ENCODE results near the gene KY.

KY gene

DNA sequence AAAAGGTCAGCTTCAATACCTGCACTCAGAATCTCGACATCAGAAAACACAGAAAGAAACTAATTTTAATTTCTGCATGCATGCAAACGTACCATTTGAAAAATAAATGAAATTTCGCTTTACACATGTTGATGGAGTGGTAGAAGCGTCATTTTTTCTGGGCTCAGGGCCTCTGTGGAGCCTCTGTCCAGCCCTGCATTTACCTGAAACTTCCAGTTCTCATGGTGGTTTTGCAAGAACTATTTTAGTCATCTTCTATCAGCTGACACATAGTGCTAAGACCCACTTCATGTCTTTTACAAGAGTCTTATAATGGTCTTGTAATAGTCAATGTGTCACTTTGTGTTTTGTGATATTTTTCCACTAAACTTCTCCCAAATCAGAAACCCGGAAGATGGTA lies 5.3 kb downstream of the KY start:
- no peak for DNase-seq (ENCODE audit: low read depth in 2 of 2)

DNA sequence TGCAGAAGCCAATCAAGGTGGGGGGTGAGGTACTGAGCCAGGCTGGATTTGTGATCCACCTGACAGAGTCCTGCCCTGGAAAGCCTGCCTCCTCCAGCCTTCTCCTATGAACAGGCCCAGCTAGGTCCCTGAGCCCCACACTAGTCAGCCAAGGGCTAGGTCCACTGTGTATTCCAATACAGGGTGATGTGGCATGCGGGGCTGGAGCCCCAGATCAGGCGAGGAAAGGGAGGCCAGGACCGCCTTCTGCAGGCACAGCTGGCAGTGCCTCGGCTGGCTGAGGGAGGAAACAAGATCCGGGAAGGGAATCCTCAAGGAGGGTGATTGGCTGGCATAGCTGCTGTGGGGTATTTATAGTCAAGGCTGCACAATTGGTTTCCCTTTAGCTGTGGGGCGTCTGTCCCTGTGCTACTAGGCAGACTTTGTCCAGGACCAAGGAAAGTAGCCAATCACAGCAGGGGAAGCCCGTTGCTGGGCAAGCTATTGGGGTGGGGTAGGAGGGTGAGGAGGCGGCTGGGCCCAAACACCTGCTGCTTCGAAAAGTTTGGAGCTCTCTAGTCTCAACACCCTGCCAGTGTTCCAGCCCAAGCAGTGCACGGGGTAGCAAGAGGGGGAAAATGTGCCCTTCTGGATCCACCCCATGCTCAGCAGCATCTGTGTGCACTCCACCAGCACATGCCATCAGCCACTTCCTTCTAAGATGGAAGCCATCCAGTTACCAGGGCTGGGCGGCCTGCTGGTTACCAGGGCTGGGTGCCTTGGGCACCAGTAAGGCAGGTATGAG lies 5.9 kb downstream of the KY start:
- DNase-seq (ENCODE audit: low read depth in 2 of 2) = no peak

DNA sequence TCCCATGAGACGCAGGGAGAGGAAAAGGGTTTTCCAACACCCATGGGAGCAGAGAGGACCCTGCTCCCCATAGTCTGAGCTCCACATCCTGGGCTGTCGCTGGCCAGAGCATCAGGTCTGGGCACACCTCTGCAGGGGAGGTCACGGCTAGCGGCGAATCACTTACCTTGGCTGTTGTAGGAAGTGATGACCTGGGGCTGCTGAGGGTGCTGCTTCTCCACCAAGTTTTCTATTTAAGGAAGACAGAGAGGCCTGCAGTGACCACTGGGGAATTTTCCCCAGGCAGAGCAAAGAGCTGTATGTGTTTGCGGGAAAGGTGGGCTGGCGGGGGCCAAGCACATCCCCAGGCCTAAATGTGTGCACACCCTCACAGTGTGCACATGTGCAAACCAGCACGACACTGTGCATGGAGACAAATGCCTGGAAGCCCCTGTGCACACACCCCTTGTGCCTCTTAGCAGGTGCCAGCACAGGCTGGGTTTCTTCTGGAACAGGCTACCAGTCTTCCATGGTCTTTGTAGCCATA lies 7.6 kb downstream of the KY start:
- no peak for DNase-seq (ENCODE audit: low read depth in 2 of 2)

DNA sequence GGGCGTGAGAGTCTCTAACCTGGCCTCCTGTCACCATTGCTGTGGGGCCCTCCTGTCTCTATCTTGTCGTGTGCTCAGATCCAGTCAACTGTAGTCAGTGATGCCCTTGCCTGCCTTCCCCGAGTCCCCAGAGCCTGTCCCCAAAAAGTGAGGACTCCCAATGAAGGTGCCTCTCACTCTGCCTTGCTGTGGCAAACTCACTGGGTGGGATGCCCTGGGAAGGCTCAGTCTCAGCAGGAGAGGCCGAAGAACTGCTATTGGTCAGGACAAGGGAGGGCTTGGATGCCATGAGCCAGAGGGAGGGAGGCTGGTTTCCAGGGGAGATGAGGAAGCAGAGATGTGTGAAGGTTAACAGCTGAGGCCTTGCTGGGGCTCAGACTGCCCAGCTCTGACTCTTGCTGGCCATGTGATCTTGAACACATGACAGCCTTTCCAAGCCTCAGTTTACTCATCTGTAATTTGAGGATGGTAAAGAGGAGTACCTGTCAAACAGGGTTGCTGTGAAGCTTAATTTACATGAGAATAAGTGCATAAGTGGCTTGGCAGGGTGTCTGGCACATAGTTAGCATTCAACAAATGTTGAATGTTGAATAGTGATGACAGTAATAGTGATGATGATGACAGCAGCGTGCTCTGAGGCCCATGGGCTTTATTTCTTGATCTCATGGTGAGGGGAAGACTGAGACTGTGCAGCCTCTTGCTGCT lies 8.2 kb downstream of the KY start:
- no peak for DNase-seq (ENCODE audit: low read depth in 2 of 2)

DNA sequence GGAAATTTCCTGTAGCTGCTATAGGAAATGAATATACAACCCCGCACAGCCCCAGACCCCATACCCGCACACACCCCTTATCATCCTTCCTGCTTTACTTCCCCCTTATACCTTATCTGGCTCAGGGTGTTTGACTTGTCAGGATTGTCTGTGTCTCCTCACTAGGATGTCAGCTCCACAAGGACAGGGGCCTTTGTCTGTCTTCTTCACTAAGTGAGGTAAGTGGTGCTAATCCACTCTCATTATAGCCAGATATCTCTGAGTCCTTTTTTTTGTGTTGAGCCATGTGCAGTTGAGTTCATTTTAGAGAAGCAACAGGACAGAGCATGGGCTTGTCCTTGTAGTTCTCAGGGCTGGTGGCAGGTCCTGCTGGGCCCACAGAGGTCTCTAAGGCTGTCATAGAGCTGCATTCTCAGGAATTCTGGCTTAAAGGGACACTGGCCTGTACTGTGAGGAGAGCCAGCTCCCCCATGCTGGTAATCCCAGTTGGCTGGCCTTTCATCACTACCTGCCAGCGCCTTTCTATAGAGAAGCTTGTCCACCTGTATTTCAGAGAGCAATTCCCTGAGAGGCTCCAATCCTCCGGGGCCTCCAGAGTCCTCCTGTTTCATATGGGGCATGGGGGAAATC lies 9.0 kb downstream of the KY start:
- no peak for DNase-seq (ENCODE audit: low read depth in 2 of 2)

DNA sequence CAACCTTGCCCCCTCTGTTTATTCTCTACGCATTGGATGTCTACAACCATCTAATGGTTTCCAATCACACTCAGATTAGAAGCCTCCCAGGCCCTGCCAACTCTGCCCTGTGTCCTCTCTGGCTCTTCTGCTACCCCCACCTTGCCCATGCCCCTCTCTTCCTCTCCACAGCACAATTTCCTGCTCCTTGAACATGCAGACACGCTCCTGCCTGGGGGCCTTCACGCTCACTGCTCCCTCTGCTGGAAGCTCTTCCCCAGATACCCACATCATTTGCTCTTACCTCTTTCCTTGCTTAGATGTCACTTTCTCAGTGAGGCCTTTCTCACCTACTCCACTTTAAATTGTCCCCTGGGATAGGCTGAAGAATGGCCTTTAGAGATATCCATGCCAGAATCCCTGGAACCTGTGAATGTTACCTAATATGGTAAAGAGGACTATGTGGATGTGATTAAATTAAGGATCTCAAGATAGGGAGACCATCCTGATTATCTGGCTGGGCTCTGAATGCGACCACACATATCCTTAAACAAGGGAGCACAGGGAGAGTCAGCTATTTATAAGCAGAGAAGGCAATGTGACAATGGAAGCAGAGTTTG lies 9.9 kb downstream of the KY start:
- DNase-seq (ENCODE audit: low read depth in 2 of 2) = no peak

DNA sequence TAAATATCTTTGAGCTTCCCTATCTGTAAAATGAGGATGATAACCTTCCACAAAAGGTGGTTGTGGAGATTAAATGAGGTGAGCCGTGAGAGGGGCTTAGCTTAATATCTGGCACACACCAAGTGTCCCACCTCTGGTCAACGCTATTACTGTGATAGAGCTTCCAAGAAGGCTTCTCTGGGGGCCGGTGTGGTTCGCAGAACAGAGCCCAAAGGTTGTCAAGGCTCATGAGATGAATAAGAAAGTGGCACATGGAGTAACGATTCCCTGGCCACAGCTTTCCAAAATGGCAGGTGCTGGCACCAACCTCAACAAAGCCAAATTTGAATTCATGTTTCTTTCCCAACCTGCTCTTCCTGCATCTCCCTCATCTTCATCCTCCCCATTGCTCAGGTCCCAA lies 10.4 kb downstream of the KY start:
- DNase-seq (ENCODE audit: low read depth in 2 of 2) = no peak

DNA sequence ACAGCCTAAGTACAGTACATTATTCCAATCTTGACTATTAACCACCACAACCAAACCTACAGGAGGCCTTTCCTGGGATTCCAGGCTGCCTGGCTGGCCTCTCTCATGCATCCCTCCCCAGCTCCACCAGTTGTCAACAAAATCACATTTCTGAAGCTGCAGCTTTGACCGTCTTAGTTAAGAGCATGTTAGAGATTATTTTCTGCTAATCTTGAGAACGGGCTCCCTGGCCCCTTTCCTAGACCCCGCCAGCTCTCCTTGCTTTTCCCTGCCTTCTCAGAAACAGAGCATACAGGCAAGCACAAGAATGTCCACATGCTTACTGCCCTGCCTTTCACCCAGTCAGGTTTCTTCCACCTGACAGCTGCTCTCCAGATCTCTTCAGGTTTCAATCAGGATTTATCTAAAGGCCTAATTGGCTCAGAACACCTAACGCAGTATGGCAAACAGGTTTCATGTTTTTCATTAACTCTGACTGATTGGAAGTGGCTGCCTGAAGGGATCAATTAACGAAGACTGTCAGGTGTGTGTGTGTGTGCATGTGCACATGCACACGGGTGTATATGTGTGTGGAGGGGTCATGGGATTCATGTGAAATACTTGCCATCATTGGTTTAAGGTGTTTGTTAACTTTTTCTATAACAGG lies 12.3 kb downstream of the KY start:
- no peak for DNase-seq (ENCODE audit: low read depth in 2 of 2)

DNA sequence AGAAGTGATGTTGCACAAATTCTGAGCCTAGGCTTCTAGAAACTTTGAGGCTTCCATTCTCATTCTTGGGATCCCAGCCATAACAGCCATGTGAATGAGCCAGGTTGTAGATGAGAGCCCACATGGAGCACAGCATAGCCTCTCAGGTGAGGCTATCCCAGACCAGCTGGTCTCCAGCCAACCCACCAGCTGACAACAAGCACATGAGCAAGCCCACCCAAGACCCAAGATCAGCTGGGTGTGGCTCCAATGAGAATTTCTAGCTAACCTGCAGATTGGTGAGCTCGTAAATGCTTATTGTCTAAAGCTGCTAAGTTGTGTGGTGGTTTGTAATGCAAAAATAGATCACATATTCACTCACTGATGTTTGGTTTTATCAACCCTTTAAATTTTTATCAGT lies 14.4 kb downstream of the KY start:
- DNase-seq (ENCODE audit: low read depth in 2 of 2) = no peak

DNA sequence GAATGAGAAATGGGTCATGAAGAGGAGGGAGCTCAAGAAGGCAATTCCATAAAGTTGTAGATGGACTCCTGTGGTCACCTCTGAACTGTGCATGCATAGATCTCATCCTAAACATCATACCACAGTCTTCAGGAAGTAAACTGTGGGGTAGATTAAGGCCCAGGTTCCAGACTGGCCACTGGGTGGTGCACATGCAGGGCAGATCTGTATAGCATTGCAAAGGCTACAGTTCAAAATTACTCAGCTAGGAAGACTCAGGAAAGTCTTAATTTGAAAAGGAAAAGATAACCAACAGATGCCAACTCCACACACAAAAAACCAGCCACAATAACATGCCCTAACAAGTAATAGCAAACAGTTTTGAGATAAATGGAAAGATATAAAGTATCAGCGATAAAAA lies 20.3 kb downstream of the KY start:
- no peak for DNase-seq (ENCODE audit: low read depth in 2 of 2)

DNA sequence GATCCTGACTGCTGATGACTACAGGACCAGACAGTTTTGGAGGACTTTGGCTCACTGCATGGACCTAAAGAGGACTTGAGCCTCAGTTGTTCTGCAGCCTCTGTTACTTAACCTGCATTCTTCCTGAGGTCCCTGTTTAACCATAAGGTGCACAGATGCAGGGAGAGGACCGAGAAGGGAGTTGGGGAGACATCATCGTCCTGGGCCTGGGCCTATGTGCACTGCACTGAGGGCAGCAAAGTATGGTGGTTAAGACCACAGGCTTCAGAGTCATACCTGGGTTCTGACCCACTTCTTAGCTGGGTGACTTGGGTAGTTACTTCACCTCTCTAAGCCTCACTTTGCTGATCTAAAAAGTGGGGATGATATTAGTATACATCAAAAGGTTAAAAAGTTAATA lies 21.9 kb downstream of the KY start:
- DNase-seq (ENCODE audit: low read depth in 2 of 2) = no peak

DNA sequence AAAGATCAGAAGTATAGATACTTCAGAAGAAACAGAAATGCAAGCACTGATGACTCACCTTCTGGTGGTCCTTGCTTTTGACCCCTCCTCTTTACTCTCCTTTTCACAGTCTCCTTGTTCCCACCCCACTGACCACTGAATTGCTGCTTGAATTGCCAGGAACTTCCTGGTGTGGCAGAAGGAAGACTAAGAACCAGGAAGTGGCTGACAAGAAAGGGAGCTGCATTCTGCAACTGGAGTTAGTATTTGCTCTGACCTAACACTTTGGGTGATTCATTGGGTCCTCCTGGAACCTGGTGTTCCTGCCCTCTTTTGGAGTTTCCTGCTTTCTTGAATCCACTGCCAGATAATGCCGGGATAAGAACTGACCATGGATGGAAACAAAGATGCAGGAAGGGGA lies 23.0 kb downstream of the KY start:
- no peak for DNase-seq (ENCODE audit: low read depth in 2 of 2)

DNA sequence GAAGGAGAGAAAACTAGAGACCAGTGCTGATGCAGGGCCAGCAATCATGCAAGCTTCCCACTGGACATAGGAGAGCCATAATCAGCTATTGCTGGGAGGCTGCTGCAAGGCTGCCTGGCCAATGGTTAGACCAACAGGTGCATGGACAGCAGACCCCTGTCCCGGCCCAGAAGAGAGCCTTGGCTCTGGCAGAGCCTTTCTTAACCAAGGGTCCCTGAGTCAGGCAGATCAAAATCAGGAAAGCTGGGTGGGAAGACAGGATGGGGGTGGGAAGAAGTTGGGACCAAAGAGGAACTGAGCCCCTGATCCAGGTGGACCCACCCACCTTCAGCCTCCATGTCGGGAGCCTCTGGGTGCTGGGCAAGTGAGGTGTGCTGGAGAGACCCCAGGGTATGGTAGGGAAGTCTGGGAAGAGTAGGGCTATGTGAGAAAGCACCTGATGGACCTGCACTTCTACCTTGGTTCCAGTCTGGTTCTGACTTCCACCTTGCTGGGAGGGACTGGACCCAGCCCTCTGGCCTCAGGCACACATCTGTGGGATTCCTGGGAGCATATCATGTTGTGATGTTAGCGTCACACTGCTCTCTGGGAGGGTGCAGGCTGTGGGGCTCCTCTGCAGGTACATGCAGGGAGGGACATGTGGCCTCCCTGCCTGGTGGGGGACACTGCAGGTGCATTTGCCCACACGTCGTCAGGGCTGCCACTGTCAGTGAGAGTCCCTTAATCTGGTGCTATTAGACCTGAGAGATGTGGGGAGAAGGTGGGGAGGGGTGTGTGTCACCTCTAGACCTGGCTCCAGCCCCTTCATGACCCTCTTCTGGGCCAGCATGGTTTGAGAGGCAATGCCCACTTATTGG lies 24.7 kb downstream of the KY start:
- no peak for DNase-seq (ENCODE audit: low read depth in 2 of 2)

DNA sequence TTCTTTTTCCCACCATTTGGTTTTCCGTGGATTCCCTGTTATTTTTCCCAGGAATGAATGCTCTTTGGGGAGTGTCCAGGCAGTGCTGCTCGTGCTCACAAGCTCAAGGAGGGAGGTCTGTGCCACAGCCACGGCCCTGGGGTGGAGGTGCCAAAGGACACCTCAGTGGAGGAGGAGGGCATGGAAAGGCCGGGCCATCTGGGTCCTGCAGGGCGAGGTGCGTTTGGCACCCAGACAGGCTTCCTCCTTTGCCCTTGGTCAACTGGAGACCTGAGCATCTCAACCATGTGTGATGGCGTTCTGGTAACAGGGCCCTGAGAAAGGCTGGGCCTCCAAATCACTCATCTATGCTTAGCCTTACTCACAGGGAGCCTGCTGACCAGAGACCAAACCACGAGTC lies 25.4 kb downstream of the KY start:
- DNase-seq (ENCODE audit: low read depth in 2 of 2) = no peak

DNA sequence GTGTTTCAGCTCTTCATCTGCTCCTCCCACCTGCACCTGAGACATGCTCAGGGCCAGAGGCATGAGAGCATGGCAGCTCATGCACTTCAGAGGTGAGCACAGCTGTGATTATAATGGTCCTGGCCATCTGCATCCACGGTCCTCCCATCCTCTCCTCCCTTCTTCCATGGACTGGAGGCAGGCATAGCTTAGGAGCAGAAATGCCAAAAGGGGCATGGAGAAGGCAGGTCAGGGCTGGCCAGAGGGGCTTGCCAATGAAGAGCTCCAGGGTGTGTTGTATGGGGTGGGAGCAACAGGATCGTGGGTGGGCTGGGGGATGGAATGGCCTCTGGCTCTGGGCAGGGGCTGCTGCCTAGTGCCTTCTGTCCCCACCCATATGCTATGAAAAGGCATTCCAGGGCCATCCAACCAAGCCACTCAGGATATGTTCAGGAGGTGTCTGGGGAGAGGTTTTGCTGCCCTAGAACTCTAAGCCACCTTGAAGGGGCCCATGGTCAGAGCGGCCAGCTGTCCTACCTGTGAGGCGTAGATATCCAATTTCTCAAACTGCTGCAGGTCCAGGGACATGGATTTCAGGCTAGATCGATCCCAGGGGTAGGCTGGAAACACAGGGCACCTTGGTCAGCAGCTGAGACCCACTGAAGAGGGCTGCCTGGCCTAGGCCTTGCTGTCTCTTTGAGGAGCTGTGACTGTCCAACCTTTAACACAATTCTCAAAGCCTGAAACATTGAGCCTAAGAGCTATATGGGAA lies 26.1 kb downstream of the KY start:
- DNase-seq (ENCODE audit: low read depth in 2 of 2) = no peak

DNA sequence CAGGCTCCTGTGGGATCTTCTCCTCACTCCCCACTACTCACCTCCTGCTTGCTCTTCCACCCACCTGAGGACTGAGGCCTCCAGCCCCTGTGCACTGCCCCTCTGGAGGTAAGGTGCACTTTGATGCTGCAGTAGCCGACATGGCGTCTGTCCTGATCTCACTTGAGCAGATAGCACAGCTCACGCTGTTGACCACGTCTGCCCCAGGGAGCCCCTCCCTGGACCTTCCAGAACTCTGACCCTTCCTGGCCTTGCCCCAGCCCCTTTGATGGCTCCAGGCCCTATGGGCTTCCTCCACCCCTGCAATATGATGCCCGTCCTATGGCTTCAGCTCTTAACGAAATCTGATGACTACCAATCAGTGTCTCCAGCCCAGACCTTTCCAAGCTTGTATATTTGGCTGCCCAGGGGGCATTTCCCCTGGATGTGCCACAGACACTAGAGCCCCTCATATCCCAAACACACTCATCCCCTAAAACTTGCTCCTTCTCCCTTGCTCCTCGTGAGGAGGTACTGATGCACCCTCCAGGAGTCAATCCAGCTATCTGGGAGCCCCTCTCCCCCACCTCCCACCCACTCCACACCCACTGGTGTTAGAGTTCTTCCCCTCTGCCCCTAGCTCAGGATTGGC lies 27.1 kb downstream of the KY start:
- DNase-seq (ENCODE audit: low read depth in 2 of 2) = no peak

DNA sequence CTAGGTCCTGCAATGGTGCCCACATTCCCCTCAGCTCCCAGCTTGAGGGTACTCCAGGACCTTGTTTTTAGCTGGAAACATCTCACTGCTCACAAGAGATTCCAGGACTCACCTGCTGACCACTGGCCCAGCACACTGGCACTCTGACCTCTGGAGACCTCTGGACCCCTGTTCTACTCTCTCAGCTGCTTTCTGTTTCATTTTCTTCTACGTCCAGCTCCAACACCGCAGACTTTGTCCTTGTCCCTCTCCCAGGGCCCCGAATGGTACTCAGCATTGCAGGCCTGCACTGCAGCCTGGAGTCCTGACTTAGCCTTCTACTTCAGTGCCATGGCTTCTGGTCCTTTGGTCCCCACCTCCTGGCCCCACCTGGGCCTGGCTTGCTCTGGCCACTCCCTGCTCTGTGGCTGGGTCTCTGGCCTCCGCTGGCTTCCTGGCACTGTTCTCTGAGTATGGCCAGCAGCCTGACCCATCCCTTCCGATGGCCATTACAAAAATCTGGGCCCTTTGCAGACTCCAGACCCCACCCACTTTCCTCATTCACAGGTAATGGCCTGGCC lies 27.9 kb downstream of the KY start:
- no peak for DNase-seq (ENCODE audit: low read depth in 2 of 2)

DNA sequence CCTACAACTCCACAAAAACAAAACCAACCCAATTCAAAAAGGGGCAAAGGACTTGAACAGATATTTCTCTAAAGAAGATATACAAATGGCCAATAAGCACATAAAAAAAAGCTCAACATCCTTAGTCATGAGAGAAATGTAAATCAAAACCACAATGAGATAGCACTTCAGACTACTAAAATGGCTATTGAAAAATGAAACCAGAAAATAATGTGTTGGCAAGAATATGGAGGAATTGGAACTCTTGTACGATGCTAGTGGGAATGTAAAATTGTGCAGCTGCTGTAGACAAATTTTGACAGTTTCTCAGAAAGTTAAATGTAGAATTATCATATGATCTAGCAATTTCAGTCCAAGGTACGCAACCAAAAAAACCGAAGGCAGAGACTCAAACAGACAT lies 29.0 kb downstream of the KY start:
- DNase-seq (ENCODE audit: low read depth in 2 of 2) = no peak

DNA sequence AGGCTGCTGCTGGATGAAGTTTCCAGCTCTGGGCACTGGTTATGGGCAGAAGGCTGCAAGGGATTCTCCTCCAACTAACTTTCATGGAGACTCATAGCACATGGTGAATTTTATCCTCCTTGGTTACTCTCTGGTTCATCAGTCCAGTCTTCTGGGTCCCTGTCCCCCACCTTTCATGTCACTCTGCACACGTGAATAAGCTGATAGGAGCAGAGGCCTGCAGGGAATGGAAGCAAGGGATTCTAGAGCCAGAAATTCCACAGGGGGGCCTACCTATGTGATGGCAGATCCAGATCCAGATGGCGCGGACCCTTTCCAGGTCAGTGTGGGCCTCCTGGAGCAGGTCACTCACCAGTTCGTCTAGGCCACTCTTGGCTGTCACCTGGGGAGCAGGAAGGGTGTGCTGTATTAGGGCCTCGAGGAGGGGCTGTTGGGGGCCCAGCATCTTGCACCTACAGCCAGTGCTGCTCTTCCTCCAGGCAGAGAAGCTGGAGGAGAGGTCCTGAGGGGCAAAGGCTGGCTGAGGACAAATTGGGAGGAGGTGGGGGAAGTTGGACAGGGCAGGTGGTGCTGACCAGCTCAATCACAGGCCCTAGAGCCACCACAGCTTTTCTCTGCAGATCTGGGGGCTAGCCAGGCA lies 30.2 kb downstream of the KY start:
- DNase-seq (ENCODE audit: low read depth in 2 of 2) = no peak

Data from fibroblast of skin of left biceps (primary cell).